ENCODE measurements around the gene OR8B4.
"Not testable (repeated sequence)": the region's sequence is repeated elsewhere in the genome, so short reads cannot be mapped to it uniquely, and the experiment has no call there.

OR8B4 gene

GRCh38 chr11:124463990-124464389 lies 39.3 kb upstream of the OR8B4 start:
- TF ChIP-seq CTCF (conservative IDR thresholded peaks at IDR 0.05; ENCODE audit: low read depth, low read length) = no peak
- H3K4me3 ChIP-seq (ENCODE audit: low read length) = no peak overlapping the region
- no peak for DNase-seq (ENCODE audit: low read depth)

- TF ChIP-seq CTCF (conservative IDR thresholded peaks at IDR 0.05; ENCODE audit: low read depth, low read length) = no peak
- no peak for DNase-seq (ENCODE audit: low read depth)
- H3K4me3 ChIP-seq (ENCODE audit: low read length) = no peak overlapping the region
Observed at GRCh38 chr11:124463324-124463723, 38.7 kb upstream of the OR8B4 start.

DNA sequence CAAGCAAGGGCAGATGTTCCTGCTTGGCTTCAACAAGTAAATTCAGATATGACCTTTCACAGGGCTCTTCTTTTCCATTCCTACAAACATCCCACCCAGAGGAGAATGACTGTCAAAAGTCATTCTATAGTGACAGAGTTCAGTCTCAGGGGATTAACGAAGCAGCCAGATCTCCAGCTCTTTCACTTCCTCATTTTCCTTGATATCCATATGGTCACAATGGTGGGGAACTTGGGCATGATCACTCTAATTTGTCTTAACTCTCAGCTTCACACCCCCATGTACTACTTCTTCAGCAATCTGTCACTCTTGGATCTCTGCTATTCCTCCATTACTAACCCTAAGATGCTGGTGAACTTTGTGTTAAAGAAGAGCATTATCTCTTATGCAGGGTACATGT lies 35.8 kb upstream of the OR8B4 start:
- no peak for DNase-seq (ENCODE audit: low read depth)
- no peak overlapping the region for H3K4me3 ChIP-seq (ENCODE audit: low read length)
- TF ChIP-seq CTCF (conservative IDR thresholded peaks at IDR 0.05; ENCODE audit: low read depth, low read length) = no peak

DNA sequence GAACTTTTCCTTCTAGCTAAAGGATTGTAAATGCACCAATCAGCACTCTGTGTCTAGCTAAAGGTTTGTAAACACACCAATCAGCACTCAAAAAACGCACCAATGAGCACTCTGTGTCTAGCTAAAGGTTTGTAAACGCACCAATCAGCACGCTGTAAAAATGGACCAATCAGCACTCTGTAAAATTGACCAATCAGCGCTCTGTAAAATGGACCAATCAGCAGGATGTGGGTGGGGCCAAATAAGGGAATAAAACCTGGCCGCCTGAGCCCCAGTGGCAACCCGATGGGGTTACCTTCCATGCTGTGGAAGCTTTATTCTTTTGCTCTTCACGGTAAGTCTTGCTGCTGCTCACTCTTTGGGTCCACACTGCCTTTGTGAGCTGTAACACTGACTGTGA lies 34.7 kb upstream of the OR8B4 start:
- H3K4me3 ChIP-seq (ENCODE audit: low read length); DNase-seq (ENCODE audit: low read depth): not testable (repeated sequence)

GRCh38 chr11:124454552-124454951 lies 29.9 kb upstream of the OR8B4 start:
- H3K4me3 ChIP-seq (ENCODE audit: low read length) = no peak overlapping the region
- no peak for TF ChIP-seq CTCF (conservative IDR thresholded peaks at IDR 0.05; ENCODE audit: low read depth, low read length)
- no peak for DNase-seq (ENCODE audit: low read depth)

GRCh38 chr11:124446916-124447315 lies 22.2 kb upstream of the OR8B4 start:
- DNase-seq (ENCODE audit: low read depth) = no peak
- no peak overlapping the region for H3K4me3 ChIP-seq (ENCODE audit: low read length)
- TF ChIP-seq CTCF (conservative IDR thresholded peaks at IDR 0.05; ENCODE audit: low read depth, low read length) = no peak

GRCh38 chr11:124445646-124446150 lies 21.0 kb upstream of the OR8B4 start, which contains the start of gene OR8B8:
Gene OR8B8, minus strand, starts transcription at chr11:124445696. Its CDS starts 4,611 bp downstream, at chr11:124441085.
- no peak for DNase-seq (ENCODE audit: low read depth)
- H3K4me3 ChIP-seq (ENCODE audit: low read length) = no peak within 1 kb of the TSS
- TF ChIP-seq CTCF (conservative IDR thresholded peaks at IDR 0.05; ENCODE audit: low read depth, low read length) = no peak

GRCh38 chr11:124442847-124443246 lies 18.2 kb upstream of the OR8B4 start:
- TF ChIP-seq CTCF (conservative IDR thresholded peaks at IDR 0.05; ENCODE audit: low read depth, low read length) = no peak
- no peak overlapping the region for H3K4me3 ChIP-seq (ENCODE audit: low read length)
- no peak for DNase-seq (ENCODE audit: low read depth)
